ENCODE results near the gene PAM.
"Not testable (repeated sequence)": the region's sequence is repeated elsewhere in the genome, so short reads cannot be mapped to it uniquely, and the experiment has no call there.

PAM gene

GRCh38 chr5:103057208-103058130, 302.4 kb downstream of the PAM start:
- H3K4me3 ChIP-seq (replicated peaks; ENCODE audit: low read depth, low read length): no peak overlapping the region
- TF ChIP-seq CTCF (IDR thresholded peaks at IDR 0.05; ENCODE audit: low read length, missing control alignments): no peak
- DNase-seq (ENCODE audit: low read depth): peak; percentile 23

- no peak for DNase-seq (ENCODE audit: low read depth)
- TF ChIP-seq CTCF (IDR thresholded peaks at IDR 0.05; ENCODE audit: low read length, missing control alignments): no peak
- H3K4me3 ChIP-seq (replicated peaks; ENCODE audit: low read depth, low read length): no peak overlapping the region
These were observed 304.4 kb downstream of the PAM start for GRCh38 chr5:103059525-103059924.

- no peak overlapping the region for H3K4me3 ChIP-seq (replicated peaks; ENCODE audit: low read depth, low read length)
- DNase-seq (ENCODE audit: low read depth): no peak
- TF ChIP-seq CTCF (IDR thresholded peaks at IDR 0.05; ENCODE audit: low read length, missing control alignments): no peak
These were observed 305.4 kb downstream of the PAM start for GRCh38 chr5:103060424-103060954.

GRCh38 chr5:103066326-103066725, 311.2 kb downstream of the PAM start:
- H3K4me3 ChIP-seq (replicated peaks; ENCODE audit: low read depth, low read length): no peak overlapping the region
- no peak for TF ChIP-seq CTCF (IDR thresholded peaks at IDR 0.05; ENCODE audit: low read length, missing control alignments)
- no peak for DNase-seq (ENCODE audit: low read depth)

- not testable (repeated sequence) for H3K4me3 ChIP-seq (replicated peaks; ENCODE audit: low read depth, low read length); DNase-seq (ENCODE audit: low read depth)
These were observed 318.4 kb downstream of the PAM start for GRCh38 chr5:103073500-103073899.

- TF ChIP-seq CTCF (IDR thresholded peaks at IDR 0.05; ENCODE audit: low read length, missing control alignments): no peak
- no peak overlapping the region for H3K4me3 ChIP-seq (replicated peaks; ENCODE audit: low read depth, low read length)
- DNase-seq (ENCODE audit: low read depth): no peak
These were observed 320.3 kb downstream of the PAM start for GRCh38 chr5:103075442-103075841.

Measured in fibroblast of pulmonary artery (primary cell).